Thoracic aorta (tissue), 2 donors: Measurements from ENCODE around the gene POU2F1. TPM values are rescaled to one million over a fixed set of nuclear protein-coding genes. Genes with fewer than 3 reads are reported as not detected.

ENCODE experiments used
- ATAC-seq: fragments of 150-250 bp; one replicate; pipeline ENCODE4 v1.8.0; 2017; ENCODE audit warnings: low read depth; ENCODE audit not compliant: insufficient number of reproducible peaks, low FRiP score
- DNase-seq: peaks from one replicate; pipeline ENCODE4 v3.0.0-alpha.2; 2020; ENCODE audit warnings: low spot score
- H3K27ac ChIP-seq, 2 donors: fragments of 200-600 bp; sonication (generic); 1 replicate in 1 of 2; 2 replicates in 1 of 2; pipeline ENCODE4 v1.5.1; 2016; ENCODE audit warnings: mild to moderate bottlenecking in 2 of 2, moderate library complexity in 2 of 2
- H3K27me3 ChIP-seq: fragments of 200-600 bp; sonication (generic); replicated peaks from 2 replicates; pipeline ENCODE4 v1.6.0; 2016; ENCODE audit warnings: mild to moderate bottlenecking; ENCODE audit not compliant: insufficient read depth
- H3K36me3 ChIP-seq: fragments of 200-600 bp; sonication (generic); one replicate; pipeline ENCODE4 v1.5.1; 2016
- H3K4me1 ChIP-seq, 2 donors: fragments of 200-600 bp; sonication (generic); 1 replicate in 1 of 2; 2 replicates in 1 of 2; pipeline versions ENCODE4 v1.5.1 to v1.6.0; 2016; ENCODE audit warnings: low read depth in 2 of 2, mild to moderate bottlenecking in 1 of 2; ENCODE audit not compliant: control insufficient read depth in 1 of 2
- H3K4me3 ChIP-seq: fragments of 200-600 bp; sonication (generic); 2 replicates; pipeline ENCODE4 v1.5.1; 2016; ENCODE audit warnings: mild to moderate bottlenecking
- H3K9me3 ChIP-seq: fragments of 200-600 bp; sonication (generic); 2 replicates; pipeline ENCODE4 v1.5.1; 2016
- total RNA-seq, 2 donors: library from RNA; depleted of rRNA; stranded (reverse); fragments of >200 nt; gene quantifications; one replicate each; pipeline versions ENCODE4 v1.1.0 to v1.2.3, GENCODE V29; 2016
- TF ChIP-seq, protein P1 (sequence below): fragments of 200-600 bp; sonication (generic); IDR thresholded peaks from one replicate; pipeline ENCODE4 v1.5.1; 2019; ENCODE audit warnings: antibody characterized with exemption

Gene POU2F1
- total RNA-seq, 2 donors from 2014 or later = 15.3 to 25.5 TPM

DNA sequence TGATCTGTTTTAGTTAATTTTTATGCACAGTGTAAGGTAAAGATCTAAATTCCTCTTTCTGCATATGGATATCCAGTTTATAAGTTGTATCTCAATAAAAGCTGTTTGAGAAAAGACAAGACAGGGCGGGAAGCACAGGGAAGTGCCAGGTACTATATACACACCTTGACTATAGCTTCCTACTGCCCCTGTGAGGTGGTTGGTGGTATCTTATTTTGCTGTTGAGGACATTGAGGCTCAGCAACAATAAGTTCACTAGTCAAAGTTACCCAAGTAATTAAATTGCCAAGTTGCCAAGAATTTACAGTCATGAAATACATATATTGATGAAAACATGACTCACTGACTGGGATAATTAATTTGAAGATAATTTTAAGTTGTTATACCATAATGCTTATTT is 188.5 kb downstream of the POU2F1 start:
- H3K9me3 ChIP-seq = no peaks in the 10 kb centered on the region
- peaks cover 19% of the 10 kb centered on the region for H3K36me3 ChIP-seq

DNA sequence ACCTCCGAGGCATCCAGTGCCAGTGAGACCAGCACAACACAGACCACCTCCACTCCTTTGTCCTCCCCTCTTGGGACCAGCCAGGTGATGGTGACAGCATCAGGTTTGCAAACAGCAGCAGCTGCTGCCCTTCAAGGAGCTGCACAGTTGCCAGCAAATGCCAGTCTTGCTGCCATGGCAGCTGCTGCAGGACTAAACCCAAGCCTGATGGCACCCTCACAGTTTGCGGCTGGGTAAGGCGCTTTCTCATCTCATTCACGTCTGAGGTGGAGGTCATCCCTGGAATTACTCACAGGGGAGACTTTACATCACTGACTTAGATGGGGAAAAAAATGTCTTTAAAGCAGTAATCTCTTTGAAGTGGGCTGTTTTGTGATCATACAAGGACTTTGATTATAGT is 191.4 kb downstream of the POU2F1 start:
- H3K4me3 ChIP-seq = no peak overlapping the region
- no peaks in the 10 kb centered on the region for H3K9me3 ChIP-seq
- H3K27me3 ChIP-seq = no peaks in the 10 kb centered on the region
- TF ChIP-seq, protein P1, sequence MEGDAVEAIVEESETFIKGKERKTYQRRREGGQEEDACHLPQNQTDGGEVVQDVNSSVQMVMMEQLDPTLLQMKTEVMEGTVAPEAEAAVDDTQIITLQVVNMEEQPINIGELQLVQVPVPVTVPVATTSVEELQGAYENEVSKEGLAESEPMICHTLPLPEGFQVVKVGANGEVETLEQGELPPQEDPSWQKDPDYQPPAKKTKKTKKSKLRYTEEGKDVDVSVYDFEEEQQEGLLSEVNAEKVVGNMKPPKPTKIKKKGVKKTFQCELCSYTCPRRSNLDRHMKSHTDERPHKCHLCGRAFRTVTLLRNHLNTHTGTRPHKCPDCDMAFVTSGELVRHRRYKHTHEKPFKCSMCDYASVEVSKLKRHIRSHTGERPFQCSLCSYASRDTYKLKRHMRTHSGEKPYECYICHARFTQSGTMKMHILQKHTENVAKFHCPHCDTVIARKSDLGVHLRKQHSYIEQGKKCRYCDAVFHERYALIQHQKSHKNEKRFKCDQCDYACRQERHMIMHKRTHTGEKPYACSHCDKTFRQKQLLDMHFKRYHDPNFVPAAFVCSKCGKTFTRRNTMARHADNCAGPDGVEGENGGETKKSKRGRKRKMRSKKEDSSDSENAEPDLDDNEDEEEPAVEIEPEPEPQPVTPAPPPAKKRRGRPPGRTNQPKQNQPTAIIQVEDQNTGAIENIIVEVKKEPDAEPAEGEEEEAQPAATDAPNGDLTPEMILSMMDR = no peak
- H3K27ac ChIP-seq = no peak overlapping the region
- no peak for DNase-seq
- no peak for ATAC-seq
- H3K4me1 ChIP-seq = no peaks in the 10 kb centered on the region
- H3K36me3 ChIP-seq = peaks cover 14% of the 10 kb centered on the region

More for the DNA sequence above, 188.5 kb downstream of the POU2F1 start:
- H3K4me3 ChIP-seq = no peak overlapping the region
- no peak for DNase-seq
- TF ChIP-seq, protein P1 = no peak
- no peaks in the 10 kb centered on the region for H3K27me3 ChIP-seq
- no peaks in the 10 kb centered on the region for H3K4me1 ChIP-seq
- ATAC-seq = no peak
- H3K27ac ChIP-seq = no peak overlapping the region

DNA sequence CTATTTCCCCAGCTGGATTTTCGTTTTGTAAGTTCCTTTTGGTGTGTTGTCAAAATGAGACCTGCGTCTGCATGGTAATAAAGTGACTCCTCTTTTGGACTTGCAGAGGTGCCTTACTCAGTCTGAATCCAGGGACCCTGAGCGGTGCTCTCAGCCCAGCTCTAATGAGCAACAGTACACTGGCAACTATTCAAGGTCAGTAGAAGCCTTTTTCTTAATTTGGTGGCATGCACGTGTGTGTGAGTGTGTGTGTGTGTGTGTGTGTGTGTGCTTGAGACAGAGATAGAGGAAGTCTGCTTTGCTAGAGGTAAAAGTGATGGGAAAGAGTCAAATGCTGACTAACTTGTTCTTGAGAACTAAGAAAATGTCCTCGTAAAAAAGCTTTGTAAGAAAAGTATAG is 192.2 kb downstream of the POU2F1 start:
- DNase-seq (no peak), ATAC-seq (no peak)
- Histone ChIP-seq H3K4me3 (no peak overlapping the region), H3K27ac (no peak overlapping the region), H3K27me3 (no peaks in the 10 kb centered on the region), H3K4me1 (no peaks in the 10 kb centered on the region), H3K36me3 (peaks cover 14% of the 10 kb centered on the region), H3K9me3 (no peaks in the 10 kb centered on the region)
- TF ChIP-seq, protein P1 = no peak

DNA sequence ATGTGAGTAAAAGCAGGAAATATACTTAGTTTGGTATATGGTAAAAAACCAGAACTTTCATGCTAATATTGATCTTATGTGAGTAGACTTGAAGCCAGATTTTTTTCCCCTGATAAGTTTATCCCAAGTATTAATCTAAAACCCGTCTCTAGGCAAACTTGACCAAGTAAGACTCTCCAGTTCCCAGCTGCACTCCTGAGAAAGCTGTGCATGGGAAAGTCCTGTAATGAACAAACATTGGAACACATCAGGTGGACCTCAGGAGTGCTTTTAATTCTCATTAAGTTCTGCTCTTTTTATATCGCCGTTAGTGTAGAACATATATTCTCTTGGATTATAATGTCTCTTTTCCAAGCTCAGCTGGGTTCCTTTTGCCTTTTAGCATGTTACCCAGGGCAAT is 192.6 kb downstream of the POU2F1 start:
- Histone ChIP-seq H3K4me3 (no peak overlapping the region), H3K27ac (no peak overlapping the region), H3K27me3 (no peaks in the 10 kb centered on the region), H3K36me3 (peaks cover 14% of the 10 kb centered on the region), H3K9me3 (no peaks in the 10 kb centered on the region), H3K4me1 (no peaks in the 10 kb centered on the region)
- TF ChIP-seq, protein P1 = no peak
- DNase-seq (no peak), ATAC-seq (no peak)

DNA sequence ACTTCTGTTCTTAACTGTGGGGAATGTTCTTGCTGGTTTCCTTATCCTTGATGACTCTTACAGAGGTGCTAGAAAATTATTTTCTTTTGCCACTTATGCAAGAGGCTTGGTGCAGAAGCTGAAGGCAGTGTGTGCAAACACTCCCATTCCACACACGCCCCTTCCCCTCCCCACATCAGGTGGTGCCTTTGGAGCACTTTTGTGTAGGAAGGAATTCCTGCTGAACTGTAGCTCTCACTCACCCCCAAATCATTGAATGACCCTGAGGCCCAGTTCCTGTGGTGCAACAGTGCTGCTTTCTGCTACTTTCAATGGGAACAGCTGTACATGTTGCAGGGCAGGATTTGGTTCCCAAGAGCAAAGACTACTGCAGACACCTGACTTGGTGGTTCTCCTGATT is 195.8 kb downstream of the POU2F1 start:
- H3K27me3 ChIP-seq = no peaks in the 10 kb centered on the region
- DNase-seq (no peak), ATAC-seq (no peak)
- no peaks in the 10 kb centered on the region for H3K9me3 ChIP-seq
- no peak overlapping the region for H3K4me3 ChIP-seq
- peaks cover 11% of the 10 kb centered on the region for H3K36me3 ChIP-seq
- TF ChIP-seq, protein P1 = no peak
- H3K27ac ChIP-seq = no peak overlapping the region
- H3K4me1 ChIP-seq = no peaks in the 10 kb centered on the region
